HL-60/S4 treated with retinoic acid at 250 ng/mL for 4 days and 3 days (cell line): ENCODE measurements around the gene CIDEB.

Source experiments
- in situ Hi-C: fragments of 300-500 bp; cut with MboI; formaldehyde crosslinking; loops from 2 replicates; pipeline ENCODE4 v1.7.0; 2022; ENCODE audit warnings: low sequenced_read_pairs

Gene CIDEB

DNA sequence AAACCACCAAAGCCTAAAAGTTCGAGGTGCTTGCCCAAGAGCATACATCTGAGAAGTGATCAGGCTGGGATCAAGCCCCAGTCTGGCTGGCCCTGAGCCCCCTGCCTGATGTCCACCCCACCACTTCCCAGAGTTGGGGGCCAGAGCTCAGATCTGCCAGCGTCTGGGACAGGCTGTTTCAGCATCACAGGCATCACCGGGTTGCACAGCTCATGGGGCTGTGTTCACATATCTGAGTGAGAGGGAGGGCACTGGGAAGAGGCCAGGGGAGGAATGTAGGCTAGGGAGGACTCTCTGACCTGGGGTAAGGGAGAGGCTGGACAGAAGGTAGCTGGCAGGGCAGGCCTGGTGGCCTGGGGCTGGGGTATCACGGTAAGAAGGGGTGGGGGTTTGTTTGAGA, 50.8 kb downstream of the CIDEB start:
- in situ Hi-C loops = no loop called here

DNA sequence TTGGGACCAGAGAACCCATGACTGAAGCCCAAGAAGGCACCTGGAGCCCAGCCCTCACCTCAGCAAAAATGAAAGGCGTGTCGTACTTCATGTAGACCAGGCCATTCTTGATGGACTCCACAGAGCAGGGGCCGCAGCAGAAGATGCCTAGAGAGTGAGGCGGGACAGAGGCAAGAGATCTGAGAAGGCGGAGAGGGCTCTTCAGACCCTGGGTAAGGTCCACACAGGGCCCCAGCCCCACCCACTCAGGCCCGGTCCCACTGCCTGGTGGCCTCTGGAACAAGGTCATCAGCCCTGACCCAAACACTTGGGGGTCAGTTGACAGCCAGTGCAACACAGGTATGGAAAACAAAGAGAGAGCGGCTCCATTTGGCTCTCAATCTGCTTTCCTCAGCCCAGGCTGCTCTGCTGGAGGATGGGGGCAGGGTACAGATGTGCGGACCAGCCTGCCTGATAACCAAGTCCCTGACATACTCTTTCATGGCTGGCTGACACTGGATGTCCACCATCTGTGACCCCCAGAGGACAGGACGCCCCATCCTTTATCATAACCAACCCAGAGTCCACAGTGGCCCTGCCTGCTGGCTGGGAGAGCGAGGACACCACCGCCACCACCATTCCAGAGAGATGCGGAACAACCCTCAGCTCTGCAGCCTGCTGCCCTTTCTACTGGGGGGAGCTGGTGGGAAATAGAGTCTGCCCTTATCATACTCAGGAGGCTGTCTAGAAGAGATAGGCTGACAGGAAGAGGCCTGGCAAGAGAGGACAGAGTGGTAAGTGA, 51.7 kb downstream of the CIDEB start:
- in situ Hi-C loops = no loop called here

DNA sequence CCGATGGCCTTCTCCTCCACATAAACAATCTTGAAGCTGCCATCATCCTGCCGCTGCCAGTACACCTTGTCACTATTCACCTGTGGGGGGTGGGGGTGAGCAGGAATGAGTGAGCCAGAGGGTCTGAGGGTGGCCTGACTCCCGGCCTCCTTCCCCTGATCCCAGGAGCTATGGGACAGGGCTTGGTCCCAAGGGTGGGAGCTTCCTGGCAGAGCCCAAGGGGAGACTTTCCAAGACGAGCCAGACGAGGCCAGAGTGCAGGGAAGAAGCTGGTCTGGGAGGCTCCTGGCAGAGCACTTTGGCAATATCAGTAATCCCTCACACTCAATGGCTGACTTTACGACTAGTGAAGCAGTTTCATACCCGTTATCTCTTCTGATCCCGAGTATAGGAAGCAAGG, 52.3 kb downstream of the CIDEB start:
- in situ Hi-C loops = no loop called here
